ENCODE results near the gene ESPNL.
A peak's percentile ranks its signal among the peaks of the same experiment; 100 is the strongest.

The ESPNL gene

DNA sequence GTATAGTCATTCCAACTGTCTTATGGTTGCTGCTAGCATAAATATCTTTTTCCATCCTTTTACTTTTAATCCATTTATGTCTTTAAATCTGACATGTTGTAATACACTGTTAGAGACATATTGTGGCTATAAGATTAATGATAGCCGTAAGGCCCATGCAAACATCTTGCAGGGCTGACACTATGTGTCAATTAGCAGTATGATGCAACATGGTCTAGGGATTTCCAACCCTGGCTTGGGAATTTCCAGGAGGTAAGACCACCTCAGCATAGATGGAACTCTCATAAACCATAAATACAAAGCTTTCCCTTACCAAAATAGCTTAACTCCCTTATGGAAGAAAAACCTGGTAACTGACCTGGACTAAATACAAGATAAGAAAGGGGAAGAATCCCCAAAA is 22.8 kb upstream of the ESPNL start:
- no peak for DNase-seq

DNA sequence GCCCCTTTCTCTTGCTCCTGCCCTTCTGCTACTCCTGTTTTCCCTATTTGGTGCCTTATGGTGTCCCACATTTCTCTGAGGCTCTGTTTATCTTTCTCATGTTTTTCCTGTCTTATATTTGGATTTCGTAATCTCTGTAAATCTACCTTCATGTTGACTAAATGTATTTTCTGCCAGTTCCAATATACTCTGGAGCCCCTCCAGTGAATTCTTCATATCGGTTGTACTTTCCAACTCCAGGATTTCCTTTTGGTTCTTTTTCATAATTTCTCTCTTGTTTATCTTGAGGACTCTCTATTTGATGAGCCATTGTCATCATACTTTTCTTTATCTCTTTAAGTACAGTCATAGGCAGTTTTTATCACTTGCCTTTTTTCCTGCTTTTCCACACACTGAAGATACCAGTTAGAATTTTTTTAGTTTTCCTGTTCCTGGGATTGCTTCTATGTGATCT is 20.2 kb upstream of the ESPNL start:
- DNase-seq = no peak

DNA sequence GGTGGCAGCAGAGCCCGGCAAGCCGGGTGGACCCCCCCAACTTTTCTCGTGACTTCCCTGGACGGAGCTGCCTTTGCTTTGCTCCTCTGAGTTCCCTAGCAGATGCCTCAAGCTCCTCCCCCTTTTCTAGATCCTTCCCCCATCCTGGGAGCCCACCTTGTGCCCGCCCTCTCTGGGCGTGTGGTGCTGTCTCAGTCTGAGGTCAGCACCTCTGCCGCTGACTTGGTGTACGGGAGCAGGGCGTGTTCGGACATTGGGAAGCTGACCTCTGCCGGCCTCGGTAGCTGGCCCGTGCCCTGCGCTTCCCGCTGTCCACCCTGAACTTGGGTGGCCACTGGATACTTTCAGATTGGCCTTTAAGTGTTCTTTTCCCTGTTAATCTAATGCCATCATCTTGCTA is 19.6 kb upstream of the ESPNL start:
- no peak for DNase-seq

DNA sequence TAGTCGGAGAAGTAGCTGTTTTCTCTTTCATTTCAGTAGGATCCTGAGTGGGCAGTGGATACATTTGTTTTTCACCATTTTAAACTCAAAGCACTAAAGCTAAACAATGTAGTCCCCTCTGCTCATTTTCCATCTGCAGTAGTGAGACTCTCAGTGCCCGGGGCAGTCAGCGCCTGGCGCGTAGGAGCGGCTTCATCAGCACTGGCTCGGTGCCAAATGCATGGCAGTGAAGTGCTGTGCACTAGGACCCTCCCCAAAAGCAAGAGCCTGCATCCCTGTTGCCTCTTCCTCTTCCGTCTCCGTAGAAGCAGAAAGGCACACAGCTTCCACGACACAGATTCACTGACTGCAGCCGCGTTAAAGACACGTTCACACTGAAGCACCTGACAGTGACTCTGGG is 19.0 kb upstream of the ESPNL start:
- DNase-seq = no peak

DNA sequence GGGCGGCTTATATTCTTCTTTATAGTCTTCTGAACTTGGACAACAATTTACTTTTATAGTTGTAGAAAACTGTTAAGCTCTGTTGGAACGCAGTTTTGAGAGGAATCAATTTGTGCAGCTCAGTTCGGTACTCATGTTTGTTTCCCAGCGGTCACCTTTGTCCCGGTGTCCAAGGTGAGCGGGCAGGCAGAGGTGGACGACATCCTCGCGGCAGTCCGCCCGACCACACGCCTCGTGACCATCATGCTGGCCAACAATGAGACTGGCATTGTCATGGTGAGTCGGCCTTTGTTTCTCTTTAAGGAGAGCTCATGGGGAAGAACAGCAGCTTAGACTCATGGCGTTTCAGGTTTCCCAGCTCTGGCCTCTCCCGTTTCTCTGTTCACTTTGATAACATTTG is 18.6 kb upstream of the ESPNL start:
- no peak for DNase-seq

DNA sequence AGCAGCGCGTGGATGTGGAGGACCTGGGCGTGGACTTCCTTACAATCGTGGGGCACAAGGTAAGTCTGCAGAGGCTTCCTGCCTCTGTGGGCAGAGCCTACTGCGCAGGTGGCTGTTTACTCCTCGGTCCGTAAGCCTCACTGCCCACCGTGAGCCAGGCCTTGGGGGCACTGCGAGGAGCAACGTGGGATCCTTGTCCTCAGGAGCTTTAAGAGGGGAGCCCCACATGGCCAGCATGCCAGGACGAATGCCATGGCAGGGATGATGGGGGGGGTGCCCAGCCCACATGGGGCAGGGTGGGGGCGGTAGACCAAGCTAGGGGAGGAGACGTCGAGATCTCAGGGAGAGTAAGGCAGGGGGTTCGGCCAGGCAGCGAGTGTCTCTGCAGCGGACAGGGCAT is 18.0 kb upstream of the ESPNL start:
- no peak for DNase-seq

DNA sequence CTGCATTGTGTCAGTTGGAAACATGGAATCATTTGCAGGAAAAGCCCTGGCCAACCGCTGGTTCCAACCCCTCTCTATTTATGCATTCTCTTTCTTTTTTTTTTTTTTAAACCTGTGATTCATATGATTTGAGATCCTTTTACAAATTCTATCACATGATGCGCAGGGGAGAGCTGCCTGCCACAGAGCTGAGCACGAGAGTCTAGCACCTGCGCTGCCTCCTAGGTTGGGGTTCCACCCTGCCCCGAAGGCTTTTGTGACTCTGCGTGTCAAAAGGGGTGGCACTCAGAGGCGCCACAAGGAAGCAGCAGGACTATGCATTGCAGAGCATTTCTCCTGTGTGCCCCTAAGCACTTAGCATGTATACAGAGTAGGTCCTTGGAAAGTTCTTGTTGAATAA is 17.3 kb upstream of the ESPNL start:
- no peak for DNase-seq

DNA sequence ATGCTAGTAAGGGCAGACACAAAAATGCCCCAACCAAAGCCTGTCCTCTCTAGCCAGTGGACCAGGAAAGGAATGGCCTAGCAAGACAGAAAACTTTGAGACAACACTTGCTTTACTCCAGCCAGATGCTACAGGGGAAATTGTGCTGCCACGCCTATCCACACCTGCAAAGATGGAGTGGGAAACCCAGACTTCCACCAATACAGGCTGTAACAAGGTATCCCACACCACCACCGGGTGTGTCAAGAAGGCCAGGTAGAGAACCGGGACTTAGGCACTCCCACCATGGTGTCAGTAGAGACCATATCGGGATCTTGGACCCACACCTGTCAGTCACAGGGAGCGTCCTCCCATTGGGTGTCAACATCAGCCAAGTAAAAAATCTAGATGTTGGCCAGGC is 16.2 kb upstream of the ESPNL start:
- DNase-seq = no peak

DNA sequence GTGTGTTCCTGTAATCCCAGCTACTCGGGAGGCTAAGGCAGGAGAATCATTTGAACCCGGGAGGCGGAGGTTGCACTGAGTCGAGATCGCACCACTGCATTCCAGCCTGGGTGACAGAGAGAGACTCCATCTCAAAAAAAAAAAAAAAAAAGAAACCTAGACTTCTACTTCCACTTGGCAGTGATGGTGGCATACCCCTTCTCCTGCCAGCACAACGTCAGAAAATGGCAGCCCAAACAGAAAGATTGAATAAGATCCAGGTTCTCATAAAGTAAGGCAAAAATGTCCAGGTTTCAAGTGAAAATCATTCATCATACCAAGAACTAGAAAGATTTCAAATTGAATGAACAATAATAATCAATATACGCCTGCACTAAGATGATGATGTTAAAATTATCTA is 15.4 kb upstream of the ESPNL start:
- no peak for DNase-seq

DNA sequence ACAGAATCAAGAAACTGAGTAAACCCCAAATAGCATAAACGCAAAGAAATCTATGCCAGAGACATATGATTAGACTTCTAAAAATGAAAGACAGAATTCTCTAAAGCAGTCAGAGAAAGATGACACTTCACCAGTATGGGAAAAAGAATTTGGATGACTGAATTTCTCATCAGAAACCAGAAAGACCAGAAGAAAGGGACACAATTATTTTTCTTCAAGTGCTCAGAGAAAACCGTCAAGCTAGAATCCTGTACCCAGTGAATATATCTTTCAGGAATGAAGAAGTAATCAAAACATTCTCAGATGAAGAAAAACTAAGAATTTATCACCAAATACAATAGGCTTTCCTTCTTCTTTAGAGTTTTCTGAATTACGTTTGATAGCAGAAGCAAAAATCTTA is 14.2 kb upstream of the ESPNL start:
- no peak for DNase-seq

DNA sequence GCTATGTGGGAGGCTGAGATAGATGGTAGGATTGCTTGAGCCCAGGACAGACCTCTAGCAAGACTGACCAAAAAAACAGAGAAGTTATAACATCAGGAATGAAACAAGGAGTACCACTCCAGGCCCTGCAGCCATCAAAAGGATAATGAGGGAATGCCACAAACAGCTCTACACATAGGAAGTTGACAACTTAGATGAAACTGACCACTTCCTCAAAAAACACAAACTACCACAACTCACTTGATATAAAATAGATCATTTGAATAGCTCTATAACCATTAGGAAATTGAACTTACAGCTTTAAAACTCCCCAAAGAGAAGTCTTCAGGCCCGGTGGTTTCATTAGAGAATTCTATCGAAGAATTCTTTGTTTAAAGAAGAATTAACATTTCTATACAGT is 12.9 kb upstream of the ESPNL start:
- DNase-seq = no peak

DNA sequence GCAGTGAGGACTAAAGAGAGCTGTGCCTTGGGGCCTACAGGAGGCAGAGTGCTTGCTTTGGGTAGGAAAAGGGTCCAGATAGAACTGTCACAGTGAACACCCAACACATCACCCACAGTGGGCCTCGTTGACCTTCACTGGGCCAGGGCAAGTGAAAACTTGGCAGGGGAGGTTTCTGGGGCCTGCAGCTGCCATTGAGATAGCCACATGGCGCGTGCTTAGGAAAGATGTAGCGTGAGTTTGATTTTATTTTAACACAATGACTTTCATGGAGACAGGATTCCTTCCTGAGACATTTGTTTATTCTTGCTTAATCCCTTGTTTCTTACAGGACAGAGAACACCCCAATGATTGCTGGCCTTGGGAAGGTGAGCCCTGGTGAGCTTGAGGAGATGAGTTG is 9.3 kb upstream of the ESPNL start:
- DNase-seq = no peak

DNA sequence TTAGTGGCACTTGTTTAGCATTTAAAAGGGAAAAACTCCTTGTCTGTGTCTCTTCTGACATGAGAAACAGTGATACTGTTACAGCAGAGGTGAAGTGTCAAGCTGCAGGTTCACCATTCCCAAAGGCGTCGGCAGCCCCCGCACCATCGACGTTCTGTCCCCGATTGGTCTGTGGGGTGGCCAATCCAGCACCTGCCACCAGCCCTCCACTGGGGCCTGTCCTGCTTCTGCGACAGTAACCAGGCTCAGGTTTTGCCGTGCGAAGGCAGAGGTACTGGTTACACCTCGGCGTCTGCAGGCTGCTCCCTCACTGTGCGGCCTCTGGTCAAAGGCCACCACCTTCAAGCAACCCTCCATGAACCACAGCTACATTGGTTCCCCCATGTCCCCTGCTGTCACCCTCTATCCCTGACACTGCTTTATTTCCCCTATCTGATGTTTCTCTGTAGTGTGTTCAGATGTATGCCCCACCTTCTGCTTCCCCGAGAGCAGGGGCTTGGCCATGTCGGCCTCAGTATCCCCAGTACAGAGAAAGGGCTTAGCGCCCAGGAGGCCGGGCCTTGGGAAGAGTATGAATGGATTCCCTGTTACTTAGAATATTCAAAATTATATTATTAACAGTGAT is 8.6 kb upstream of the ESPNL start:
- DNase-seq = no peak

DNA sequence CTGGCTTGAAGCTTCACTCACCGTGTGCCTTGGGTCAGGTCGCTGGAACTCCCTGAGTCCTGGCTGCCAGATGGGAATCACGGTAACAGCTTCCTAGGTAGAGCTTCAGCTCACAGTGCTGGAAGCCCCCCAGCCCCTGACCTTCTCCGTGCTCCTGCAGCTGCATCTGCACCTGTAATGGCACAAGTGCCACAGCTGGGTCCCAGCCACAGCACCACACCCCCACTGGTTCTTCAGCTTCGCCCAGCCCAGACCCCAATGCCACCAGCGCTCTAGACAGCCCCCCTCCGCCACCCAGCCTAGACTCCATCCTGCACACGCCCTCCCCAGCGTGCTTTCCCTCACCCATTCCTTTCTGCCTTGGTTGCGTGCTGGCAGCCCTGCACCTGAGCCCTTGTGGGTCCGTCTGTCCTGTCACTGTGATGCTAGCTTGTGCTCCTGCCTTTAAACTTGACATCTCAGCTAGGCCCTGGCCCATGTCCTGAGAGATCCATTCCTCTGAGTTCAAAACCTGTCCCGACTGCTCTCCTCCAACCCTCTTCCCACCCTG is 7.6 kb upstream of the ESPNL start:
- DNase-seq = peak; percentile 21

DNA sequence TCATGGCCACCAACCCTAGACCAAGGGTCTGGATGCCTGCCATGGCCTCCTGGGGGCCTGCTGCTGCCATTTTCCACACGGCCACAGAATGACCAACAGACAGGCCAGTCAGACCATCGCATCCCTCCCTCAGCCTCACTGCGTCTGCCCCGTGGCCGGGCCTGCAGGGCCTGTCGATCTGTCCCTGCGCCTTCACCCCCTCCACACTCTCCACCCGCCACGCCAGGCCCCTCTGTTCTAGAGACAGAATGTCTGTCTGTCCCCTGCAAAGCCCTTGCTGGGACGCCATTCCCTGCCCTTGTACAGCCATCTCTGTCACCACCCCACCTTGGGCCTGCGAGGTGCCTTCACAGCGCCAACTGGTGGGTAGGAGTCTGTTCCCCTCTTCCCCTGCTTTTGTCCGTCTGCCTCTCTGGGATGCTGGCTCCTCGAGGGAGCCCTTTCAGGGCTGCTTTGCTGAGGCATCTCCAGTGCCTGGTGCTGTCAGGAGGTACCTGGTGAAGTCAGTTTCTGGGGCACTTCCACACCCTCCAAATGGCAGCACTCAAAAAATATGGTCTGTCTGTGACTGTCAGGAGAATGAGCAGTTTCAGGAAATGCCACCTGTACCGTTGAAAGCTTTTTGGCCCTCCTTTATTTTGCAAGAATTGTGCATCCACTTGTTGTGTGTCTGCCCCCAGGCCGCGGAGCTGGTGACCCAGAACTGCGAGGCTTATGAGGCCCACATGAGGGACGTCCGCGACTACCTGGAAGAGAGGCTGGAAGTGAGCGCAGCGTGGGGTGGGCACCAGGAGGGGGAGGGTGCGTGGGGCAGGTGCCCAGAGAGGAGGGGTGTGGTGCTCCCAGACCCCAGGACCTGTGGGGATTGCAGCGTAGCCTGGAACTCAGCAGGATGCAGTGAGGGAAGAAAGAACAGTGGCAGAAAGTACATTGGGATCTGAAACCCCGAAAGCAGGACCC is 6.7 kb upstream of the ESPNL start:
- DNase-seq = peak; percentile 24

DNA sequence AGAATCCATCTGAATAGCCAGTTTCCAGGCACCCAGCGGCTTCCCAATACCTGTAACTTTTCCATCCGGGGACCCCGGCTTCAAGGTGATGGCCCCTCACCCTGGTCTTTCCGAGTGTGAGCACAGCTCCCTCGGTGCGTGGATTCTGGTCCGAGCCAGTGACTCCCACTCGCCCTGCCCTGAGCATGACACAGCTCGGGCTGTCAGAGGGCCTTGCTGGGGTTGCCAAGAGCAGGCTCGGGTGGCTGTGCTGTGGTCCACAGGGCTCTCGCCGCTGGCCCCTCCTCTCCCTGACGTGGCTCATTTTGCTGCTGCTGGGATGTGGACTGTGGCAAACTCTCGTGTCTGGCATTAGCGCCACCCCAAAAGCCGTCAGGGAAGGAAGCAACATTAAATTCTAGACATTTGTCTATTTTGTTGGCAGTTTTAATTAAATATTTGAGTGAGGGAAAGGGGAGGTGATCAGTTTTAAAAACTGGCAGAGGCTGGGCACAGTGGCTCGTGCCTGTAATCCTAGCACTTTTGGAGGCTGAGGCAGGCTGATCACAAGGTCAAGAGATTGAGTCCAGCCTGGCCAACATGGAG is 5.6 kb upstream of the ESPNL start:
- DNase-seq = peak; percentile 27

DNA sequence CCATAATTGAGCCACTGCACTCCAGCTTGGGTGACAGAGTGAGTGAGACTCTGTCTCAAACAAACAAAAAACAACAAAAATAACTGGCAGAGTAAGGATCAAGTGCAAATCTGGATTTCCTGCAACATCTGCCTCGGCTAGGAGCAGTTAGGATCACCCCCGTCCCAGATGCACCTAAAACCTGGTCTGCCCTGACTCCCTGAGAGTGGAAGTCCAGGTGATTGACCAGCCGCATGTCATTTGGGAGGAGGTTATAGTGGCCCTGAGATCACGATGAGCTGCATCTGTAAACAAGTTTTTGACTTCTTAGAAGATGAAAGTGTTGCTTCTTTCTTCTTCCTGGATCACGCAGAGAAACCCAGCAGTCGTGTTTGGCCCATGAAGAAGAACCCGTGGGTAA is 5.0 kb upstream of the ESPNL start:
- DNase-seq = no peak

DNA sequence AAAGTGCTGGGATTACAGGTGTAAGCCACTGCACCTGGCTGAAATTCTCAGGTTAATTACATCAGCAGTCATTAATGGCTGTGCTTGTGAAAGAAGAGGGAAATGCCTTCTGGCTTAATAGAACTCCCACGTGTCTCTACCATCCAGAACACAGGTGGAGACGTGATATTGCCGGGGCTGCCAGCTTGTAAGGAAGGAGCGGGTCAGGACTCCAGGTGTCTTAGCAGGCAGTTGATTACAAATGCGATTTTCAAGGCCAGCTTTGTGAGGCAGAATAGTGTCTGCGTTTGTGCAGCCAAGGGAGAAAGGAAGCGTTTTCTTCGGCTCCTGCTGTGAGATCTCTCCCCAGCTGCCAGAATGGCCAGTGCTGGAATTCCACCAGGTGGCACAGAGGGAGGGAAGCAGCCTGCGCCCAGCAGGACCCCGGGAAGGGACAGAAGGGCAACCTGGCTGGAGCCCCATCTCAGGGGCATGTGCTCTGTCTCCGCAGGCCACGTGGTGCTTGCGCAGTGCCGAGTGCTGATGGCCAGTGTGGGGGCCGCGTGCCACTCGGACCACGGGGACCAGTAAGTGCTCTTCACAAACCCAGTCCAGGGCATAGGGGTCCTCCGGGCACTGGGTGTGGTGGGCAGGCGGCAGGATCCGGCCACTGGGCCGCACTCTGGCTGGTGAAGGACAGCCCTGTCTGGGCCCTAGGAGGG is 3.7 kb upstream of the ESPNL start:
- DNase-seq = peak; percentile 33

DNA sequence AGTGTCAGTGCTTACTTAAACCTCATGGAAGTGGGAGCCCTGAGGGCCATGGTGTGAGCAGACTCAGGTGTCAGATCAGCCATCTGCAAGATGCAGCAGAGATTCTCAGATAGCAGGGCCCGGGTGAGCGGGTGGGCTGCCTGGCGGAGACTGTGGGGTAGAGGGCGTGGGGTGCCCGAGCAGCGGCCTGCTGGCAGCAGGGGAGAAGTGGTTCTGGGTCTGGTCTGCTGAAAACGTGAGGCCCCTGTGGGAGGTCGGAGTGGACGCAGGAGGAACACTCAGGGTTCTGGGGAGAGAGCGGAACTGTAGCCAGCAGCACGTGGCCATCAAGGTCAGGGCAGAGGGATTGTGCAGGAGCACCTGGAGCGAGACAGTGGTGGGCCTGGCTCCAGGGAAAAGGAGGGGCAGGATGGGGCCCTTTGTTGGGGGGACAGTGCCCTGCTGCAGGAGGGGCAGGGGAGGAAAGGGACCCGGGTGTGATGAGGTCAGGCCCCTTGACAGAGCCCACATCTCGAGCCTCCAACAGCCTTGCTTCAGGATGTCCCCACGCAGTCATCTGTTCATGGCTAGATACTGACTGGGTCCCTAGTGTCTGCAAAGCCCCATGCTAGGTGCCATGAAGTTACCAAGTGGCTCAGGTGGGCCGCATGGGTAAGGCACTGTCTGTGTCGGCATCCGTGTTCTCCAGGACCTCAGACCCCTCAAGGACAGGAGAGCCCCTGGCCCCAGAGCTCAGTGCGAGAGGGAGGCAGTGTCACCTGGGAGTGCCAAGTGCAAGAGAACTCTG is 2.7 kb upstream of the ESPNL start:
- DNase-seq = peak; percentile 24

DNA sequence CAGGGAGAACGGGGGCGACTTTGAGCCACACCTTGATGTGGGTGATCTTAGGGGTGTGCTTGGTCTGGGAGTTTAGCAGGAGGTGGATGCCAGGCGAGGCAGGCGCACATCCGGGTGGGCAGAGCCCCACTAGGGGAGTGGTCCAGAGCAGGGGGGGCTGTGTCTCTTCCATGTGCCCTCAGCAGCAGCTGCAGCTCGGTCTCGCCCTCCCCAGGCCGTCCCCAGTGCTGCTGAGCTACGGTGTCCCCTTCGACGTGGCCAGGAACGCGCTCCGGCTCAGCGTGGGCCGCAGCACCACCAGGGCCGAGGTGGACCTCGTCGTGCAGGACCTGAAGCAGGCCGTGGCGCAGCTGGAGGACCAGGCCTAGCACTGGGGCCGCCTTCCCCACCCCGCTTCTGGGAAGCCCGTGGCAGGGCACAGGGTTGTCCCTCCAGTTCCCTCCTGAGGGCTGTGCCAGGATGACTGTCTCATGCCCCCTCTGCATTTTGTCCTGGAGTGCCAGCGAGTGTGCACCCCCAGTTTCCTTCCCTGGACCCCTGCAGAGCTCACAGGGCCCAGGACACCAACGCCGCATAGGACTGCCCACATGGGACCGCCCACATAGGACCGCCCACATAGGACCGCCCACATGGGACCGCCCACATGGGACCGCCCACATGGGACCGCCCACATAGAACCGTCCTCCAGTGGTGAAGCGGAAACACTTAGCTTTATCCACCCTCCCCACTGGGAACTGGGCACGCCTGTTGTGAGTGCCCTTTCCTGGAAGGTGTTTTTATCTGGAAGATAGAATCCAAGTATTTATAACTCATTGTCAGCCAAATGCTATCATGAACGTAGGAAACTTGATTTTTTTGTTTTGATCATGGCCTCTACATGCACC is 1.9 kb upstream of the ESPNL start:
- peak; percentile 99 for DNase-seq

Data from 8988T (cell line).